HFF-Myc (cell line): ENCODE measurements around the gene SLC22A4.
A peak's percentile ranks its signal among the peaks of the same experiment; 100 is the strongest.

Experiments used
- DNase-seq: peaks from one replicate; pipeline ENCODE4 v3.0.0-alpha.2; 2011; ENCODE audit warnings: low read depth; ENCODE audit errors: extremely low read depth
- H3K4me3 ChIP-seq: replicated peaks from 2 replicates; pipeline ENCODE4 v1.5.1; 2011; ENCODE audit warnings: low read depth, mild to moderate bottlenecking, control low read depth, low read length
- CTCF ChIP-seq: IDR thresholded peaks from 2 replicates; pipeline ENCODE4 v1.5.1; 2012; ENCODE audit warnings: mild to moderate bottlenecking, low read depth, low read length, control low read depth; ENCODE audit errors: missing control alignments

The SLC22A4 gene

DNA sequence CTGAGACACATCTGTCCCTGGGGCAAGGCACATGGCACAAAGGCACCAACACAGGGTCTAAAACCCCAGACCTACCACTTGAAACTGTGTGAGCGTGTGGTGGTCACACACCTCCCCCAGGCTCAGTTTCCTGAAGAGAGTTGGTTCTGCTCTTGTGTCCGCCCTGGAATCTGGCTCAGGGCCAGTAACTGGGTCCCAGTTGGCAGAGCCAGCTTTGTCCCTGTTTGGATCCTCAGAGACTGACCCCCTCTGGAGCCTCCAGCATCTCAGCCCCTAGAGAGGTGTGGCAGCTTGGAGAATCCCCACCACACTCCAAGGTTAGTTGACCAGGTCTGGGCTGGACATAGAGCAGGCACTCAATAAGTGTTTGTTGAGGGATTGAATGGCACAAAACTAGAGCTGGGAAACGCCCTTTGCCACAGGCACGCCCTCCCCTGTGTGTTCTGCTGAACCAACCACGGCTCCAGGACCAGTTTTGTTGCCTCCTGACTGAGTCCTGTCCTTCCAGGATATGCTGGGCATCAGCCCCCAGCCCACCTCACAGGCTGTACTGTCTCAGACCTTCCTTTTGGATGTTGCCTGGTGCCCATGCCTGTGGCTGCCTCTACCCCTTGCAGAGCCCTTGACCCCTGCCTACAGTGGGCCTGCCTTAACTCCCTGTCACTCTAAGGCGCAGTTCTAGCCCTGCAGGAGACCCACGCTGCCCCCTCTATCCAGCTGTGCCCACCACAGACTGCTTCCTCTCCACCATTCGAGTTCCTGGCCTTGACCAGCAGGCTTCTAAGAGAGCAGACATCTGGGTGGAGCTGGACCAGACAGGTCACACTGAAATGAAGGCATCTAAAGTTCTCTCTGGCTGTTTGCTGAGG lies 40.5 kb upstream of the SLC22A4 start:
- DNase-seq, result no peak
- no peak for TF ChIP-seq CTCF
- no peak overlapping the region for H3K4me3 ChIP-seq

- no peak for DNase-seq
- no peak for TF ChIP-seq CTCF
- no peak overlapping the region for H3K4me3 ChIP-seq
These were observed 39.7 kb upstream of the SLC22A4 start for GRCh38 chr5:132254321-132254977.

- TF ChIP-seq CTCF, result no peak
- no peak overlapping the region for H3K4me3 ChIP-seq
- no peak for DNase-seq
These were observed 38.0 kb upstream of the SLC22A4 start for GRCh38 chr5:132256086-132256782.

GRCh38 chr5:132256783-132257130 lies 37.4 kb upstream of the SLC22A4 start:
- peak overlapping the region; percentile 67 for H3K4me3 ChIP-seq
- TF ChIP-seq CTCF, result no peak
- DNase-seq, result no peak

GRCh38 chr5:132257131-132258101 lies 36.8 kb upstream of the SLC22A4 start, which contains the start of gene PDLIM4:
Gene PDLIM4 (plus strand): TSS chr5:132257696. CDS start chr5:132257735, 39 bp downstream.
- no peak for DNase-seq
- peak within 1 kb of the TSS; percentile 67 for H3K4me3 ChIP-seq
- TF ChIP-seq CTCF, result no peak
